Muscle of leg (tissue), 11 donors: Measurements from ENCODE around the gene ISOC1. TPM values are rescaled to one million over a fixed set of nuclear protein-coding genes. Genes with fewer than 3 reads are reported as not detected.

Source experiments
- DNase-seq: peaks from one replicate; pipeline ENCODE4 v3.0.0; 2013
- H3K27ac ChIP-seq: one replicate; pipeline ENCODE4 v1.5.1; 2013; ENCODE audit warnings: mild to moderate bottlenecking, low read length, control low read depth
- H3K27me3 ChIP-seq: one replicate; pipeline ENCODE4 v1.6.1; 2013; ENCODE audit warnings: low read length; ENCODE audit not compliant: control insufficient read depth, insufficient read depth
- H3K36me3 ChIP-seq: one replicate; pipeline ENCODE4 v1.6.1; 2013; ENCODE audit warnings: low read length; ENCODE audit not compliant: control insufficient read depth, insufficient read depth
- H3K4me1 ChIP-seq: one replicate; pipeline ENCODE4 v1.6.1; 2013; ENCODE audit warnings: low read length; ENCODE audit not compliant: control insufficient read depth, insufficient read depth
- H3K4me3 ChIP-seq: one replicate; pipeline ENCODE4 v1.5.1; 2013; ENCODE audit warnings: low read length, control low read depth
- H3K9me3 ChIP-seq: replicated peaks from 2 replicates; pipeline ENCODE4 v1.6.1; 2013; ENCODE audit warnings: low read depth, low read length; ENCODE audit not compliant: control insufficient read depth
- WGBS: methylation state at CpG from one replicate; pipeline ENCODE4 v1.1.5; 2013; ENCODE audit warnings: missing lambda C conversion rate; ENCODE audit not compliant: insufficient coverage; 5-methylcytosine and 5-hydroxymethylcytosine counted together
- polyA plus RNA-seq, 8 donors: library from polyadenylated mRNA; unstranded; fragments of 120-200 nt; gene quantifications; one replicate each; pipeline versions ENCODE4 v1.2.1 to v1.2.3, GENCODE V29; 2013; ENCODE audit warnings: inconsistent platforms in 1 of 8, low replicate concordance in 1 of 8; ENCODE audit not compliant: insufficient read length in 8 of 8, insufficient read depth in 1 of 8
- total RNA-seq: library from RNA; stranded (reverse); fragments of 120-200 nt; gene quantifications from one replicate; pipeline ENCODE4 v1.2.4, GENCODE V29; 2013

The ISOC1 gene
- total and polyA plus RNA-seq, 9 donors, result 18.1 to 35.3 (median 27.2) TPM

DNA sequence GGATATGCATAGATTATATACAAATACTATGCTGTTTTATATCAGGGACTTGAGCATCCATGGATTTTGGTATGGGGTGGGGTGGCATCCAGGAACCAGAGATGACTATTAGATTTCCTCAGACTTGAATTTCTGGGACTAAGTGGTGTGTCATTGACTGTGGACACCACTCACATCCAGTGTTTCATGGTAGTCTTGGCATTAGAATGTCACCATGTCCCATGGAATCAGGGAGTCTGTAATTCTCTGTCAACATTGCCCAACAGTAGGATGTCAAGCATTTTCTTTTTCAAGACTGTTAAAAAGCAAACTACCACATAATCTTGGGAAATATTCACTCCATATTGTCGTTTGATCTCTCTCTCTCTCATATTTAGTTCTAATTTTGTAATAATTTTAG is 13.1 kb downstream of the ISOC1 start:
- DNase-seq, result no peak
- H3K9me3 ChIP-seq, result no peaks in the 10 kb centered on the region
- no peak overlapping the region for H3K4me3 ChIP-seq
- peaks cover 13% of the 10 kb centered on the region for H3K36me3 ChIP-seq
- H3K27me3 ChIP-seq, result no peaks in the 10 kb centered on the region
- no peak overlapping the region for H3K27ac ChIP-seq
- no peaks in the 10 kb centered on the region for H3K4me1 ChIP-seq
- WGBS, result no CpG with 5 or more reads among the region's 1 CpG

DNA sequence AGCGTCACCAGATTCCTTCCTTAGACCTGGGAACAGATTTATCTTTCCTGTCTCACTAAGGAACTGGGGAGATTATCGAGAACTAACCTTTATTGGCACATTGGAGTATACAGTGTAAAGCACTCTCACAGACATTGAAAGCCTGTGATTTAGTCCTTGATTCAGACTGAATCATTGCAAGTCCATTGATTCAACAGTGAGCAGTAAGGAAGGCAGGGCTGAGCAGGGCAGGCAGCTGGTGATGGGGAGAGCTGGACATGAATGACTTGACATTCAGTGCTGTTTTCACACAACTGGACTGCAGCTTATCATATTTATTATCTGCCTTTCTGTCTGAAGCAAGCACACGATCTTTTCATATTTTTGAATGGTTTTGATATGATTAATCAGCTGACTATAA is 16.2 kb downstream of the ISOC1 start:
- WGBS, result 100% methylated on average over 1 of the region's 3 CpGs

GRCh38 chr5:129111351-129111750 is 16.8 kb downstream of the ISOC1 start:
- H3K9me3 ChIP-seq, result no peaks in the 10 kb centered on the region
- no peaks in the 10 kb centered on the region for H3K4me1 ChIP-seq
- WGBS, result no CpG with 5 or more reads among the region's 2 CpGs
- H3K36me3 ChIP-seq, result peaks cover 13% of the 10 kb centered on the region
- no peaks in the 10 kb centered on the region for H3K27me3 ChIP-seq
- no peak overlapping the region for H3K4me3 ChIP-seq
- H3K27ac ChIP-seq, result no peak overlapping the region
- no peak for DNase-seq

More for the DNA sequence above, 16.2 kb downstream of the ISOC1 start:
- no peak for DNase-seq
- Histone ChIP-seq H3K4me1 (no peaks in the 10 kb centered on the region), H3K4me3 (no peak overlapping the region), H3K9me3 (no peaks in the 10 kb centered on the region), H3K36me3 (peaks cover 13% of the 10 kb centered on the region), H3K27ac (no peak overlapping the region), H3K27me3 (no peaks in the 10 kb centered on the region)

DNA sequence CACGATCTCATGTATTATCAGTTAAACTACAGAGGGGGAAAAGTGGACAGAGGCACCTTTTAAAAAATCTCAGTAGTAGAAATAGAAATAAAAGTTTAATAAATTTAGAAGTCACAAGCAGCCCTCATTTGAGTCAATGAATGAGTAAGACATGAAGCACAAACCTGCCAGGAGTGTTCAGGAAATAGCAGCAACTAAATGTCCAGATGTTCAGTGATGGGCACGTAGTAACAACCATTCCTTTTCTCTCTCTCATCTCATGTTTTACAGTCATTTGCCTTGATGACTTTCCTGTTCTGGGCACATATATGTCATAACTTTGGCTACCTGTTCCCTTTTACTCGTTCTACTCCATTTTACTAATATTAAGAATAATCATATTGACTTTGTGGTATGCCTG is 17.7 kb downstream of the ISOC1 start:
- H3K4me3 ChIP-seq, result no peak overlapping the region
- no peaks in the 10 kb centered on the region for H3K27me3 ChIP-seq
- no peak for DNase-seq
- H3K36me3 ChIP-seq, result peaks cover 14% of the 10 kb centered on the region
- no peak overlapping the region for H3K27ac ChIP-seq
- 80% methylated on average over 1 of the region's 3 CpGs for WGBS
- no peaks in the 10 kb centered on the region for H3K9me3 ChIP-seq
- H3K4me1 ChIP-seq, result no peaks in the 10 kb centered on the region

GRCh38 chr5:129113867-129114266 is 19.3 kb downstream of the ISOC1 start:
- Histone ChIP-seq H3K4me3 (no peak overlapping the region), H3K4me1 (peaks cover 3% of the 10 kb centered on the region), H3K27me3 (no peaks in the 10 kb centered on the region), H3K27ac (no peak overlapping the region), H3K9me3 (no peaks in the 10 kb centered on the region), H3K36me3 (peaks cover 11% of the 10 kb centered on the region)
- no CpG with 5 or more reads among the region's 2 CpGs for whole genome bisulfite sequencing
- DNase-seq, result no peak

DNA sequence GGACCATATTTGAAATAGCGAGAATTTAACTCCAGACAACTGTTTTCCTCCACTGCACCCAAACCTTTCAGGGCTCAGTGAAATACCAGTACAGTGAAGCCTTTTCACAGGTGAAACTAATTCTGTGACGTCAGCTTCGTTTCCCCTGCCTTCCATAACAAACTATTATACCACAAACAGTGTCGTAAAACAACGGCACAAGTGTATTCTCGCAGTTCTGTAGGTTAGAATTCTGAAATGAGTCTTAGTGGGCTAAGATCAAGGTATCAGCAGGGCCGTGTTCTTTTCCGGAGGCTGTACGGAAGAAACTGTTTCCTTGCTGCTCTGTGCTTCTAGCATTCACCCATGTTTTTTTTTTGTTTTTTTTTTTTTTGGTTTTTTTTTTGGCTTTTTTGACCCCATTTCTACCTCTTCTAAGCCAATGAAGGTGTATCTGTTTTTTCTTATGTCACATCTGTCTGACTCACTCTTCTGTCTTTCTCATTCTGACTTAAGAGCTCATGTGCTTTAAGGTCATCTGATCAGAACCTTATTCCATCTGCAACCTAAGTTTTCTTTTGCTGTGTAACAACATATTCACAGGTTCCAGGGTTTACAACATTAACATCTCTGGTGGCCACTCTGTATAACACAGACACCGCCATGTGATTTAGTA is 20.1 kb downstream of the ISOC1 start:
- H3K4me1 ChIP-seq, result peaks cover 3% of the 10 kb centered on the region
- peaks cover 9% of the 10 kb centered on the region for H3K36me3 ChIP-seq
- no peak overlapping the region for H3K4me3 ChIP-seq
- DNase-seq, result no peak
- H3K27ac ChIP-seq, result no peak overlapping the region
- no peaks in the 10 kb centered on the region for H3K9me3 ChIP-seq
- H3K27me3 ChIP-seq, result no peaks in the 10 kb centered on the region
- WGBS, result 83% methylated on average over 1 of the region's 10 CpGs

DNA sequence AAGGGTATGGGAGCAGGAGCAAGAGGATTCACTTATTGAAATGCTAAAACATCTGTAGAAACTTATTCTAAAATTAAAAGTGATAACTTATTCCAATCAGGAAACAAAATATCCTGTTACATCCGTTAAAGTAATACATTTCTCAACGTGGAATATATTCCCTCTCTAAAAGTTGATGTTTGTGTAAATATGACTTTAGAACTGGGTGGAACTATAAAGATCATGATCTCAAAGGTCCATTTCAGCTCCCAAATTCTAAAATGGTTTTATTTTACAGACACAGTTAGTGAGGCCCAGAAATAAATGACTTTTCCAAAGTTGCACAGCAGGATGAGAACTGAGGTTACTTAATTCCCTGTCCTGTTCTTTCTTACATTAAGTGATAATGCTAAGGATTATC is 21.1 kb downstream of the ISOC1 start:
- Histone ChIP-seq H3K36me3 (peaks cover 6% of the 10 kb centered on the region), H3K27ac (no peak overlapping the region), H3K4me3 (no peak overlapping the region), H3K4me1 (peaks cover 3% of the 10 kb centered on the region), H3K27me3 (no peaks in the 10 kb centered on the region), H3K9me3 (no peaks in the 10 kb centered on the region)
- no CpG with 5 or more reads among the region's 2 CpGs for WGBS
- no peak for DNase-seq

- H3K4me3 ChIP-seq, result no peak overlapping the region
- no peaks in the 10 kb centered on the region for H3K9me3 ChIP-seq
- H3K4me1 ChIP-seq, result peaks cover 3% of the 10 kb centered on the region
- DNase-seq, result no peak
- H3K36me3 ChIP-seq, result peaks cover 6% of the 10 kb centered on the region
- H3K27me3 ChIP-seq, result no peaks in the 10 kb centered on the region
- H3K27ac ChIP-seq, result no peak overlapping the region
- 100% methylated on average over 1 of the region's 3 CpGs for WGBS
These were observed 22.2 kb downstream of the ISOC1 start for GRCh38 chr5:129116797-129117196.

- H3K27ac ChIP-seq, result no peak overlapping the region
- H3K4me3 ChIP-seq, result no peak overlapping the region
- no peaks in the 10 kb centered on the region for H3K9me3 ChIP-seq
- H3K27me3 ChIP-seq, result no peaks in the 10 kb centered on the region
- peaks cover 6% of the 10 kb centered on the region for H3K36me3 ChIP-seq
- H3K4me1 ChIP-seq, result peaks cover 3% of the 10 kb centered on the region
- DNase-seq, result no peak
These were observed 23.9 kb downstream of the ISOC1 start for GRCh38 chr5:129118405-129118804.

DNA sequence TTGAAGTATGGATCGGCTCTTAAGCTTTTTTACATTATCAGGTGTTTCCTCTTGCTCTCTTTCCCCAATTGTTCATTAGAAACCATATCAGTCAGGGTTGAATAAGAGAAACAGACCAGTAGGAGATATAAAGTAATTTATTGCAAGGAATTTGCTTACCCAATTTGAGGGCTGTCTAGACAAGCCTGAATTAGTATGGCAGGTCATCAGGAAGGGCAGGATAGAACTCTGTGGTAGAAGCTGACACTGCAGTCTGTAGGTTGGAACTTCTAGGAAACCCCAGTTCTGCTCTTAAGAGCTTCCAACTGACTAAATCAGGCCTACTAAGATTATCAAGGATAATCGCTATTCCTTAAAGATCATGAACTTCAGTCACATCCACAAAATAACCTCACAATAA is 24.3 kb downstream of the ISOC1 start:
- Histone ChIP-seq H3K27ac (no peak overlapping the region), H3K36me3 (peaks cover 6% of the 10 kb centered on the region), H3K27me3 (no peaks in the 10 kb centered on the region), H3K4me3 (no peak overlapping the region), H3K4me1 (peaks cover 3% of the 10 kb centered on the region), H3K9me3 (no peaks in the 10 kb centered on the region)
- DNase-seq, result no peak
- no CpG with 5 or more reads among the region's 2 CpGs for WGBS

DNA sequence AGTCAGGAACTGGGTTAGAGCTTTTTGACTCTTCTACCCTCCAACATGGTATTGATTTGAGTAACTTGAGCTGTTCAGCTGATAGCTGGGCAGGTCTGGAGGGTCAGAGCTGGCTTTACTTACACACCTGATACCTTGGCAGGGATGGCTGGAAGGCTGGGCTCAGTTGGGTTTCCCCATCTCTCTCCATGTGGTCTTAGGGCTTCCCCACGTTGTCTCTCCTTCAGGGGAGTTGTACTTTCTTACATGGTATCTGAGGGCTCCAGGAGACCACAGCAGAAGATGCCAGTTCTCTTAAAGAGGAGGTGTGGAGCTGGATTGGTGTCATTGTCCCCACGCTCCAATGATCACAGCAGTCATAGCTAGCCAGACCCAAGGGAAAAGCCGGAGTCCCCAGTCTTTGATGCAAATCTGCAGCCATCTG is 25.6 kb downstream of the ISOC1 start:
- no peak overlapping the region for H3K27ac ChIP-seq
- H3K36me3 ChIP-seq, result peaks cover 6% of the 10 kb centered on the region
- H3K9me3 ChIP-seq, result no peaks in the 10 kb centered on the region
- no peaks in the 10 kb centered on the region for H3K27me3 ChIP-seq
- no peak overlapping the region for H3K4me3 ChIP-seq
- H3K4me1 ChIP-seq, result peaks cover 3% of the 10 kb centered on the region
- no peak for DNase-seq
- WGBS, result 92% methylated on average over 2 of the region's 3 CpGs
